NCI-H446 treated with DMSO at 0.1 percent for 48 hours (cell line): Measurements from ENCODE around the gene WDR46.
"Not testable (repeated sequence)": the region's sequence is repeated elsewhere in the genome, so short reads cannot be mapped to it uniquely, and the experiment has no call there.

ENCODE experiments used
- DNase-seq: peaks from one replicate; lab custom pipeline; 2025; lab: John Stamatoyannopoulos, UW

Gene WDR46

DNA sequence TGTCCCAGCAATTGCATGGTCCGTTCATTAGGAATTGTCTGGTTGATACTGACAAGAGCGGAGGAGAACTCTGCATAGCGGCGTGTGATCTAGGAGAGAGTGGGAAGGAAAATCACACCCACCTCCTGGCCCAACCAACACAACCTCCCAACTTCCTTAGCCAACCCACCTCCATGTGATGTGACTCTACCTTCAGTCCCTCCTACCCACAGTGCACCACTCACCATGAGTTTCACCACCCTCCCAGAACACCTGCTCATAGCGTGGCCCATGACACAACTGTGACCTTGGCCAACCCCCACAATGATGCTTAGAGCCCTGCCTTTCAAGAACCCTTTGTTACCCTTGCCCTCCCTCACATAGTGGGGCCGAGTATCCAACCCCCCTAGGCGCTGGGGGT lies 25.0 kb downstream of the WDR46 start:
- no peak for DNase-seq

DNA sequence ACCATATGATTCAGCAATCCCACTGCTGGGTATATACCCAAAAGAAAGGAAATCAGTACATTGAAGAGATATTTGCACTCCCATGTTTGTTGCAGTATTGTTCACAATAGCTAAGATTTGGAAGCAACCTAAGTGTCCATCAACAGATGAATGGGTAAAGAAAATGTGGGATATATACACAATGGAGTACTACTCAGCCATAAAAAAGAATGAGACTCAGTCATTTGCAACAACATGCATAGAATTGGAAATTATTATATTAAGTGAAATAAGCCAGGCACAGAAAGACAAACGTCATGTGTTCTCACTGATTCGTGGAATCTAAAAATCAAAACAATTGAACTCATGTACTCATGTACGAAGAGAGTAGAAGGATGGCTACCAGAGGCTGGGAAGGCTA lies 26.5 kb downstream of the WDR46 start:
- not testable (repeated sequence) for DNase-seq

DNA sequence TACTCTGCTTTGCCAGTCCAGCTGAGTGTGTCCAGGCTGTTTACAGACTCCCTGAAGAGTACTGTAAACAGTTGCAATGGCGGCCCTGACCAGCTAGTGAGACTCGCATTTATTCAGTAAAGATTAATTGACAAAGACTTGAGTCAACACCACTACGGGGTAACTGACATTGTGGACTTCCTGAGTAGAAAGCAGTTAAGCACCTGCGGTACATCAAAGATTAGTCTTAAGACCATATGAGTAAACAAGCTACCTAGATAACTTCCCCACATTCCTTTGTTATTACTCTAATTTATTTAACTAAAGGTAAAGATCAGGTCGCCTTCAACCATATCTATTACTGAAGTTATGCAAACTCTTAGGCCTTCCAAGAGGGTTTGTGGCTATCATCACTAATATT lies 30.0 kb downstream of the WDR46 start:
- DNase-seq: no peak

DNA sequence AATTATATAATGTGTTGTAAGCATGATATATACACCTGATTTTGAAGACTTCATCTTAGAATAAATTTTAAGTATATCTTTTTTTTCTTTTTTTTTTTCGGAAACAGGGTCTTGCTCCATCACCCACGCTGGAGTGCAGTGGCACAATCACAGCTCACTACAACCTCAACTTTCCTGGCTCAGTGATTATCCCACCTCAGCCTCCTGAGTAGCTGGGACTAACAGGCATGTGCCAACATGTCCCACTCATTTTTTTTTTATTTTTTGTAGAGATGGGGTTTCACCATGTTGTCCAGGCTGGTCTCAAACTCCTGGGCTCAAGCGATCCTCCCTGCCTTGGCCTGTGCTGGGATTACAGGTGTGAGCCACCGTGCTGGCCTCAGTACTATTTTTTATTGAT lies 34.4 kb downstream of the WDR46 start:
- no peak for DNase-seq

DNA sequence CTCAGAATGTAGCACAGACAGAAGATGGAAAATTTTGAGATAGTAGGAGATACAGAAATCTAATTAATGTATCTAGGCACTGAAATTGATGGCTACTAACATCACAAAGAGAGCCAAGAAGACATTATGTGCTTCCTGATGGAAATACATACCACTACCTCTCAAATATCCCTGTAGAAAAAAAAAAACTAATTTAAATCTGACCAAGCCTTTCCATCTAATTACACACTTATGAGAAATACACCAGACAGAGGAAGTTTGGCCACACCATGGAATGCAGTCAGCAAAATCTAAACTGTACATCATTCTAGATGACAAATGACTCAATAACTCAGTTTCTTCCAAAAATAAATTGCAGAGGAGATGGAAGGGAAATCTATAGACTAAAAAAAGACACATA lies 36.3 kb downstream of the WDR46 start:
- no peak for DNase-seq

DNA sequence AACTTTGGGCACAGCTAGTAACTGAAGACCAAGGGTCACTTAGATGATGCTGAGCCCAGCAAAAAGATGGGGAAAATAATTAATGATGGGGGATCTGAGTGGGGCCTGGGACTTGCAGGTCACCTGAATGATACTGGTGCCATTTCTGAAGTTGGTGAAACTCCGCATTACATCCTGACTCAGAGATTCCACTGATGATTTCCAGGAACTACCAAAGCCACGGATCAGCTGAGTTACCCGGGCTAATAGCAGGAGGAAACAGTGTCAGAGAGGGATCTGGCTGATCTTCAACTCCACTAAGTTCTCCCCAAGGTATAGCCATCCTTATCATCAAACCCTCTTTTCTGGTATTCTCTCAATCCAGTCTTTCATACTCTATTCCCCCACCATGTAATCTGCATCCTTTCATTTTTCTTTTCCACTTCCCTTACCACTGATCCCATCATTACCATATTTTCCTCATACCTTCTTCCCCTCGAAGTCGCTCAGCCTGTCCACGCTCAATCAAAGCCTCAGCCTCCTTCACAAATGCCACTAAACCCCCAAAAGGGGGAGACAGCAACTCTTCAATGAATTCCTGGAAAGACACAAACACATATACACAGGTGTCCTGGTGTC lies 37.5 kb downstream of the WDR46 start:
- no peak for DNase-seq

DNA sequence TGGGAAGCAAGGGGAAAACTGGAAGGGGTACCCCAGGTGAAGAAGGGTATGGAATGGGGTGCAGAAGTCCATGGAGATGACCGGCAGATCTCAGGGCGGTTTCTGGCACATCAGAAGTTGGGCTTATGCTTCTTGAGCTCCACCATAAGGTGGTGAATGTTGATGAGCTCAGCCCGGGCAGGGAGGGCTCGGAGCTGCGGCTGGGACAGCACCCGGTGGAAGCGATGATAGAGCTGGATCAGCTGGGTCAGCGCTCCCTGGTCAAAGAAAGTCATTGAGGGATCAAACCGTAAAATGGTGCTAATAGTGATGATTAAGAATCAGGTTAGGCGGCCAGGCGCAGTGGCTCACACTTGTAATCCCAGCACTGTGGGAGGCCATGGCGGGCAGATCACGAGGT lies 38.3 kb downstream of the WDR46 start:
- no peak for DNase-seq

DNA sequence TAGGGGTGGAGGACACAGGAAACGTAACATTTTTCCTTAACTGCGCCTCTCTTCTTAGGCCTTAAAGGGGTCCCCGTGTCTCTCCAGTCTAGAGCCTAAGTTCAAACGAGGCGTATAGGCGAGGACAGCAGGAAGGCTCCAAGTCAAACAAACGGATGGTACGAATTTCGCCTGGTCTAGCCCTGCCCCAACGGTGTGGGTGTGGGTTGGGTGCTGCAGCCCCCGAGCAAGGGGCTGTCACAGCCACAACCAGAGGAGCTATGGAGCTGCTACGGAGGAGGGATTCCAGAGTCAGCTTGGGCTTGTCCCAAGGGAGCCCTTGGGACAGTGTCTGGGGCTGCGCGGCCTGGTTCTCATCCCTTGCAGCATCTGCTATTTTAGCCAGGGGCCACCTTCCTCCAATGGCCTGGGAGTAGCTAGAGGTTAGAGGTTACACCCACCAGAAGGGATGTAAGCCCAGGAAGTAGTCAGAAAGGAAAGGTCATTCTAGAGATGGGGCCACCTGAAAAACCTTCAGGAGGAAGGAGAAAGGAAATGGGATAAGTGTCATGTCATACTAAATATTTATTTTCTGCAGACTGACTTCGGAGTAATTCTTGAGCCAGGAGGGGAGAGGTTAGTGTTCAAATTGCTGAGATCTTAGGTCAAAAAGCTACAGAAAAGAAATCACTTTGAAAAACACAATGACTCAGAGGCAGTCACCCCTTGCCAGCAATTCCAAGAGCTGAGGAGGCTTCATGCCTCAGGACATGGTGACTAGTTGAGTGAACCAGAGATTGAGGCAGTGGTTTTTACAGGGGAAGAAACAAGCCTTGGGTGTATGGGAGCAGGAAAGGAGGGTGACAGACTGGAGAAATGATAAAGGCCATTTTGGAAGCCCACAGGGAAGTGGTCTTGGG lies 39.1 kb downstream of the WDR46 start:
- no peak for DNase-seq

DNA sequence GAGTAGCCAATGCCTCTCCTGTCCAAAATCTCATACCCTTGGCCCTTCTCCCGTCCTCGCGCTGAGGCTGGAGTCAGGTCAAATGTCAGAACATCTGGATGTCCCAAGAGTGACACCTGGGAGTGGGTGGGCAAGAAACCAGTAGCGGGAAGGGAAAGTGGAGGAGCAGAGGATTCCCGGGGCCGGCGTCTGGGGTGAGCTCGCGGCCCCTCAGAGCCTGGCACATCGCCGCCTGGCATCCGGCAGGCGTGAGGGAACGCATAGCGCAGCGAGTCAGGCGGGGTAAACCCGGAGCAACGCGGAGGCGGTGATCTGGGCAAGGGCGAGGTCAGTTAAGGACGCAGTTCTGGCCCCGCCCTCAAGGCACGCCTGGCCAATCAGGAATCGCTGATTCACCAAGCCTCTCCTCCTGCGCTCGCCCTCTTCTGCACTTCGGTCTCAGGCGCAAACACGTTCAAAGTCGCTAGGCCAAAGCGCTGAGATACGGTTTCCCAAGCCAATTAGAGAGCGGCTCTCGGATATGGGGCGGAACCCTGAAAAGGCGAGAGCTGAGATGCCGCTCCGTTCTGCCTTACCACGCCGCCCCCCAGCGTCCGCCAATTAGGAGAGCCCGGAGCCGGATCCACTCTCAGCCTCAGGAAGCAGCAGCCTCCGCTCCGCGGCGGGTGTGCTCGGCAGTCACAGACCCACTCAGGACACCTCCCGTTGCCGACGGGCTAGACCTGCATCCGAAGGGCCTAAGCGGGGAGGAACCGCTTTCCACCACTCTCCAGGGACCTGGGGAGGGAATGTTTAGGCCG lies 39.9 kb downstream of the WDR46 start:
- DNase-seq: peak; percentile 99

DNA sequence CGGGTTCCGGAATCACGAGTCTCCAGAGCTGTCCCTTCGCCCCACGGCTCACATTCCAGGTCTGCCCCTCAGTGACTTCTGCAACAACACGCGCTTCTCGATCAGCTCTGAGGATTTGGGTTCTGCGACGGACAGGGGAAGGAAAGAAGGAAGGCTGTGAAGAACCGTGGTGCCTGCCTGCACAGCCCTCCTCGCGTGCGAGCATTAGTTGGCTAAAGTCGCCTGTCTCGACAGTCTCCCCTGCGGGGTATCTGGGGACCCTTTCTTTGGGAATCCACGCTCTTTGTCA lies 40.5 kb downstream of the WDR46 start:
- peak; percentile 39 for DNase-seq

DNA sequence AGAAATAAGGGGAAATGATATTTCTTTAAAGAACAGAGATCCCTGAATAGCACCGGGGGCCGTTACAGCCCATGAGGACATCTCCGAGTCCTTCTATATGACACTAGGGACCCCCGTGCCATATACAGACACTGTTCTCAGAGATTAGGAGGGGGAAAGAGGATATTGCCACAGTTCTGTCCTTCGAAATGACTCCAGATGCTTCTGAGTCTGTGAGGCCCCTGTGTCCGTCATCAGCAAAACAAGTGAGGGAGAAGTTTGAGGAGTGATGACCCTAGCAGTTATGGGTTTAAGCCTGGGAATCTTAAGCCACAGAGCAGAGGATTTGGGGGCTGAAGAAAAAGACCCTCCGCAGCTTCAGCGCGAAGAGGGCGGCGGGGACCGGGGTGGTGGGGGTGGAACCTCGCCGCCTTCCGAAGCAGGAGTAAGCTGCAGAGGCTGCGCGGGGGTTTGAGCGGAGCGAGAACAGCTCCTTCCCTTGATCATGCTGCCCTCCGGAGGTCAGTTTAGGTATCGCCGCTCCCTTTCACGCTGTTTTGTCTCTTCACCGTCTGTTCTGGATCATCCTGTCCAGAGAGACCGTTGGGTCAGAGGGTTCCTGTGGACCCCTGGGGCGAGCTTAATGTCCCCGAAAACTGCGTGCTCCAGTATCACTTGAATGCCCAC lies 40.9 kb downstream of the WDR46 start:
- peak; percentile 57 for DNase-seq

DNA sequence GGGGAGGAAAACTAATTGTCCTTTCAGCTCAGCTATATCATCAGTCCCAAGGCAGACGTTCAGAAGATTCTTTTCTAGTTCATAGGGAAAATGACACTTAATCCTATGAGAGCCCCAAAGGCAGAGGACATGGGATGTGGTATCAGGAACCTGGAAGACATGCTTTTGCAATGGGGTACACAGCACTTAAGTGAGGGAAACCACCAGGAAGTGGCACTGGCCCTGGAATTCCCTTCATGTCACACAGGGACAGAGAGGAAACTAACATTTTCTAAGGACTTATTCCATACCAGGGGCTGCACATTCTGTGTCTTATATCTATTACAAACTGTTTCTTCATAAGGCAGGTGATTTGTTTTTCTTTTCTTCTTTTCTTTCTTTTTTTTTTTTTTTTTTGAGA lies 45.6 kb downstream of the WDR46 start:
- DNase-seq: no peak

DNA sequence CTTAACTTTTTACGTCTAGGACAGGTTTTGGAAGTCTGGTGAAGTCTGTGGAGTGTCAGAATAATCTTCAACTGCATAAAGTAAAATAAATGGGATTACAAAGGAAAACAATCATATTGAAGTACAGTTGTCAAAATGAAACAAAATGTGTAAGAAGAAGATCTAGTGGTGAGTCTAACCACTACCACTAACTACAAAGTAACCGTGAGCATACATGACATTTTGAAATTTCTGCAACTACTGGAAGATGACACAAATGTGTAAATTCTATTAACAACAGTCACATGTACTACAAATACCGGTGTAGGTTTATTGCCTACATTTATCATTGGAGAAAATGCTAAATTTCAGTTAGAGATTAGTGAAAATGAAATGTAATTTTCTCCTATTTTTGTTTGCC lies 47.1 kb downstream of the WDR46 start:
- no peak for DNase-seq

DNA sequence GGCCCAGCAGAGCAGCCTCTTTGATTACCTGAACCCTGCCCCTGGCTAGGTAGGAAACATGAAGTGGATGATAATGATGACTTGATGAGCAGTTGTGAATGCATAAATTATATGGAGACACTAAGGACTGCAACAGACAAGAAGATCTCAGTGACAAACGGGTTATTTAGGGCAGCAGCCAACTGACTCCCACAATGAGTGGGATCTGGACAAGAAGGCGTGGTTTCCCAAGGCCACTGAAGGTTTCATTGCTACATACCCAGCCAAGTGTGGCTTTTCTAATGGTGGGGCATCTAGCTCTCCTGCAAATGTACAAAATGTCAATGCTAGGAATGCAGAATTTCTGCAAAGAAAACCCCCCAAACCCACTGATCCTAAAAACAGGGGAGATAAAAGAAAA lies 51.3 kb downstream of the WDR46 start:
- no peak for DNase-seq

DNA sequence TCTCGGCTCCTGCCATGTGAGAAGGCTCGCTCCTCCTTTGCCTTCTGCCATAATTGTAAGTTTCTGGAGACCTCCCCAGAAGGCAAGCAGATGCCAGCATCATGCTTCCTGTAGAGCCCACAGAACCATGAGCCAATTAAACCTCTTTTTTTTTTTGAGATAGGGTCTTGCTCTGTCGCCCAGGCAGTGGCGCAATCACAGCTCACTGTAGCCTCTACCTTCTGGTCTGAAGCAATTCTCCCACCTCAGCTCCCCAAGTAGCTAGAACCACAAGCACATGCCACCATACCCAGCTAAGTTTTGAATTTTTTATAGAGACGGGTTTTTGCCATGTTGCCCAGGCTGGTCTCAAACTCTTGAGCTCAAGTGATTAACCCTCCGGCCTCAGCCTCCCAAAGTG lies 52.2 kb downstream of the WDR46 start:
- no peak for DNase-seq

DNA sequence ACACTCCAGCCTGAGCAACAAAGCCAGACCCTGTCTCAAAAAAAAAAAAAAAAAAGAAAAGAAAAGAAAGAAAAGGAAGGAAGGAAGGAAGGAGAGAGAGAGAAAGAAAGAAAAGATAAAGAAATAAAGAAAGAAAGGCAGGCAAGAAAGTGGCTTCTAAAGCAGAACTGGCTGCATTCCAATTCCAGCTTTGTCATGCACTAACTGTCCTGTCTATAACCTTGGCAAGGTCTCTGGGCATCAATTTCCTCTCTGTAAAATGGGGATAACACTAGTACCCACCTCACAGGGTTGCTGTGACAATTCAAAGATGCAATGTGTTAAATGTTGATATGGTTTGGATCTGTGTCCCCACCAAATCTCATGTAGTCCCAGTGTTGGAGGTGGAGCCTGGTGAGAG lies 52.7 kb downstream of the WDR46 start:
- DNase-seq: no peak

DNA sequence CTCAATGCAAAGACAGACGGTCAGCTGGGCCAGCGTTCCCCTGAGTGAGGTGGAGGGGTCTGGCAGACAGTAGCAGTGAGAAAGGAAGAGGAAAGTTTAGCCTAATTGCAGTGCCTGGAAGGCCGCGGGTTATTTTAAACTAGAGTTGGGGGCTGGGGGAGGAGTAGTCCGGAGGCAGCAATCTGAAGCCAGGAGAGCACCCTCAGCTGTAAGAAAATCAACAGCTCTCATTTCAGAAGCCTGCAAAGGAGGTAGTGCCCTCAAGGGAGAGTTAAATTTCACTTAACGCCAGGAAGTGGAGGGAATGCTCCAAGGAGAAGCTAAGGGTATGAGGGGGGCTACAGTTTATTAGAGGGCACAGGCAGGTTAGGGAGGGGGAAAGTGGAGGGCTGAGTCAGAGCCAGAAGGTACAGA lies 53.8 kb downstream of the WDR46 start:
- DNase-seq: no peak
